ENCODE measurements around the gene CHIA.

The CHIA gene

GRCh38 chr1:111290630-111291029 lies at the start of gene CHIA:
TSS of gene CHIA (plus strand) at chr1:111290851. CDS start at chr1:111310468, 19,617 bp downstream.
- no peak for DNase-seq (ENCODE audit: low read depth)

DNA sequence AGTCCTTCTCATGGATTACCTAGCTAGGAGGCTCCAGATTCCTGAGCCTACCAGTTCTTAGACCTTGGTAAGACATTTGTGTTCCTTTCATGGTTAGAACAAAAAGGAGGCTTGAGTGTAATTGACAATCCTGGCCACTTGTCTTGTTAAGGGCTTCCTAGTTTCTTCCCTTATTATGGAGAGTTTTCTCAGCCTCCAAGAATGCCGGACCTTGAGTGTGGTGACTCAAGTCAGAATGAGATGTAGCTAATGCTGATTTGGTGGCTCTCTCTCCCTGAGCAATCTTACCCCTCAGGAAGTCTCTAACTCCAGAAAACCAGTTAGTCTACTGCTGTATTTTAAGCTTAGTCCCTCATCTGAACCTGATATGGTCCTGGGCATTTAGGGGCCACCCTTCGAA lies 48.9 kb upstream of the CHIA start:
- no peak for DNase-seq (ENCODE audit: low read depth)

DNA sequence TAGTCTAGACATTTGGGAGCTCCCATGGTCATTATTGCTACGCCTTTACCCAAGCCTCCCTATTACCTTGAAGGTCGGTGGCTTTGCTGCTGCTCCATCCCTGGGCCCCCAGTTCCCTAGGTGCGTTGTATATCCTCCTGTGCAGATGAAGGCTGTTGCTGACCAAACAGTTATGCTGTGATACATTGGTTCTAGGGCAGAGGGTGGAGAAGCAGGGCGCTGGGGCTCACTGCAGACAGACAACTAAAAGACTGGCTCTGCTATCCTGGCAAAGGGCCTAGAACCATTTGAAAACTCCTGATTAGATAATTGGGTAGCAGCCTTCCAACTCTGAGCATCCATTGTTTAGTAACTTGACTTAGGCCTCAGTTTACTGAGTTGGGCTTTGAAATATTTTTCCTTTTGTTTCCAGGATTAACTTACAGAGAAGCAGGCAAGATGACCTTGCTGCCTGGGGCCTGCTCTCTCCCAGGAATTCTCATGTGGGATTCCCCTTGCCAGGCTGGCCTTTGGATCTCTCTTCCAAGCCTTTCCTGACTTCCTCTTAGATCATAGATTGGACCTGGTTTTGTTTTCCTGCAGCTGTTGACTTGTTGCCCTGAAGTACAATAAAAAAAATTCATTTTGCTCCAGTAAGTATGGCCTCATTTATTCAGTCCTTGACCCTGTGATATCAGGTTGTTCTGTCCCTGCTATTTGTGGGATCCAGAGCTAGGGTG lies 47.7 kb upstream of the CHIA start:
- DNase-seq (ENCODE audit: low read depth), result no peak

DNA sequence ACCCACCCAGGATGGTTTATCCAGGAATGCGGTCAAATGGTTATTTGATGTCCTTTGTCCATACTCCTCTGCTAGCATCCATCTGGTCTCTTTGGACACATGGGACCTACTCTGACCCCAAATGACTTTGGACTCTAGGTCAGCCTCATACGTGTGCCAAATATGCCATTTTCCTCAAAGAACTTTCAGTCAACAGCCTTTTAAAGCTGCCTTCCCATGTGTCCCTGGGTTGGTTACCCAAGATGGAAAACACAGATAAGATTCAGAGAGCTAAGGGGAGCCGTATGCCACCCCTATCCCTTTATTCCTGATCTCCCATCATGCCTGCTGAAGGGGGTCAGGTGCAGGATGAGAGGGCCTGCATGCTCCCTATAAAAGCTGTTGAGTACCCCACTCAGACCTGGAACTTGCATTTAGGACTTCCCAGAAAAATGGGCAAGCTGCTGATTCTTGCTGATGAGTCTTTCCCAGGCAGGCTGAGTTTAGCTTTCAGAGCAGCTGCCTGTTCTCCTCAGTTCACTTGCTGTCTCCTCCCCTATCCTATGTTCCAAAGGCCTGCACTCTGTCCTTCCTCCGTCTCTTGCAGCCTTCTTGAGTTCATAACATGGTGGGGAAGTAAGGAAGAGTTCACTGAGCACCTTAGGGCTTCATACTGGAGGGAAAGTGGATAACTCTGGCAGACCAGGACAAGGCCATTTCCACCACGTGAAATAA lies 43.4 kb upstream of the CHIA start:
- DNase-seq (ENCODE audit: low read depth), result no peak

DNA sequence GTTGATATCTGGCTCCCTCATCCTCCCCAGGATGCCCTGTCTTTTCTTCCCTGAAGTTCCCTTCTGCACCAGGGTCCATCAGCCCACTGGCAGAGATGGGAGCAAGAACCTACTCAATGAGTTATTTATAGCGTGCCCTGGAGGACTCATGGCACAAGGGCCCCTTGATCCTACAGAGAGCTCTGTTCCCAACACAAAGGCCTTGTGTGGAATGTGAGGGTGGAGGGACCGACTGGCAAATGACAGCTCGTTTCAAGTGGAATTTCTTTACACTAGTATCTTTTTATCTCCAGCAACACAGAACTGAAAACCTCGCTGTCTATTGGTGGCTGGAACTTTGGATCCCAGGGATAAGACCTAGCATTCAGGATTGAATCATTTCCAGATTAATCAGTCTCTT lies 40.7 kb upstream of the CHIA start:
- no peak for DNase-seq (ENCODE audit: low read depth)

DNA sequence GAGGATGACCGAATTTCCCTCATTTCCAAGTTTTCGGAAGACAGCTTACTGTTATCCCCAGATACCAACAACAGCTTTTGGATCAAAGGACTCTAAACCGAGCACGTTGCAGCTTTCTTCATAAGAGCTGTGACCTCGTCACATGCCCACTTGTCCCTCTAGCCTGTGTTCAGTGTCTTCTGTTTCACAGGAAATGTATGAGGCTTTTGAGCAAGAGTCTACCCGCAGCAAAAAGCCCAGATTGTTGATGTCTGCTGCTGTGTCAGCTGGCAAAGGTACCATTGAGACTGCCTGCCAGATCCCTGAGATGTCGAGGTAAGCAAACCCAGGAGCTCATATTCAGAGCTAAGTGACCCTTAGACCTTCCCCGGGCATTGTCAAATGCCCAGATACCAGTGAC lies 39.1 kb upstream of the CHIA start:
- DNase-seq (ENCODE audit: low read depth), result no peak

GRCh38 chr1:111252786-111253185 lies 37.9 kb upstream of the CHIA start:
- no peak for DNase-seq (ENCODE audit: low read depth)

GRCh38 chr1:111253876-111254275 lies 36.8 kb upstream of the CHIA start:
- no peak for DNase-seq (ENCODE audit: low read depth)

DNA sequence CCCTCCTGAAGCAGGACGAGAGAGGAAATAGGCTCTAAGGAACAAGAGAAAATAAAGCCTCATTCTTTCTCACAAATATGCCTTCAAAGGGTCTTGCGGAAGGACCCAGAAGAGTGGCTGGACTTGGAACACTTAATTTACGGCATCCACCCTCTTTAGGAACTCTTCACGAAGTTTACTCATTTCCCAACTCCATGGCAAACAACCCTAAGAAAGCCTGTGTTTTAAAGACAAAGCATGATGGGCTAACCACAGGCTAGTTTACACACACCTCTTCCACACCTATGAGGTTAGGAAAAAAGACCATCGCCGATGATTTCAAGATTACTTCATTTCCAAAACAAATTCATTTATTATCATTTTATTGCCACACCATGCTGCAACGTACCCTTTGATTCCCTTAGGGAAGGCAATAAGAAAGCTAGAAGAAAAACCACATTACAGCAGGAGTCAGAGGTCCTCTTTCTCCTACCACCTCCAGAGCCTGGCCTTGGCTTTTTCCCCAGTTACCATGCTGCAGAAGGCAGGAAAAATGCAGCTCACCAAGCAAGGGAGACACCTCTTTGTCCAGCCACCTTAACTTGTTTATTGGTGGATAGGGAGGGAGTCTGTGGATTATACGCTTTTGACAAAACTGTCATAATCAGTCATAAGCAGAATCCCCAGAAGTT lies 33.5 kb upstream of the CHIA start:
- no peak for DNase-seq (ENCODE audit: low read depth)

GRCh38 chr1:111267801-111268508 lies 22.7 kb upstream of the CHIA start:
- DNase-seq (ENCODE audit: low read depth), result no peak

DNA sequence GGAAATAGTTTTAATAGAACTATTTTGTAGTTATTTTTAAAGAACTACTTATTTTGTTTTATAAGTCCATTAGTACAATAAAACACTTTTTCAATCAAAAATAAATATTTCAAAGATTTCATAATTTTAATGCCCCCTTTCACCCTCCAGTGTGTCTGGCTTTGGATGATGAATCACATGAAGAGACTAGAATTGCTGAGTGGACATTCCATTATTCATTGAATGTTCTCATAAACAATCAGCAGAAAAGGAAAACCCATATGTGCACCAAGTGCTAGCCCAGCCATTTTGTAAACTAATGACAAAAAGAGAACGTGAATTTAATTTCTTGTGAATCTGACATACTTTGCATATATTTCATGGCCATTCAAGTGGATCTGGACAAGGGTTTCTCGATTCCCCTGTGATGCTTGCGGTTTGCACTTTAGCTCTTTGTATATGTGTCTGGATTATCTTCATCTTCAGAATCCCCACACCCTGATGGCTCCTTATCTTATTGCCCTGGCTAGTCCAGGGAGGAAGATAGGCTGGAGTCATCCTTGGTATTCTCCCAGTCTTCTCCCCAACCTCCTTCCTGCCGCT lies 20.7 kb upstream of the CHIA start:
- no peak for DNase-seq (ENCODE audit: low read depth)

GRCh38 chr1:111270771-111271463 lies 19.7 kb upstream of the CHIA start:
- DNase-seq (ENCODE audit: low read depth), result no peak

DNA sequence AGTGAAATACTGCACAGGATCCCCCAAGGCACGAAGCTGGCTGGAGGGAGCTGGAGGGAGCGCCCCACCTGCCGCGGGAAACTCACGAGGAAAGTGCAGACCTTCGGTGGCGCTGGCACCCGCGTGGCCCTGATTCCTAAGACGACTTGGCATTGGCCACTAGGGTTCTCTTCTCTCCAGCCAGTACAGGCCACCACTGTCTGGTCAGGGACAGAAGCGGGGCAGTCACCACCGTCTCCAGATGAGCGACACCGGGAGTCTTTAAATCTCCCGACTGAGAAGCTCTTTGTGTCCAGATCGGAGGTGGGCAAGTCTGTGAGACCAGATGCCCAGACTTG lies 19.2 kb upstream of the CHIA start:
- no peak for DNase-seq (ENCODE audit: low read depth)

- no peak for DNase-seq (ENCODE audit: low read depth)
Observed at GRCh38 chr1:111272081-111272480, 18.6 kb upstream of the CHIA start.

DNA sequence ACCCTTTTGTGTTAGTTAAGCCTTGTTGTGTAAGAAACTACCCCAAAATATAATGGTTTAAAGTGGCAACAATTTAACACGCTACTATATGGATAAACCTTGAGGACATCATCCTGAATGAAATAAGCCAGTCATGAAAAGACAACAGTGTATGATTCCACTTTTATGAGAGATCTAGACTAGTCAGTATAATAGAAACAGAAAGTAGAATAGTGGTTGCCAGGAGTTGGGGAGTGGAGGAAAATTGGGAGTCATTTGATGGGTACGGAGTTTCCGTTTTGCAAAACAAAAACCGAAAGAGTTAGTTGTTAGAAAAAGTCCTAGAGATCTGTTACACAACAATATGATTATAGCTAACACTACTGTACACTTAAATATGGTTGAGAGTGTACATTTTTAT lies 16.0 kb upstream of the CHIA start:
- DNase-seq (ENCODE audit: low read depth), result no peak

DNA sequence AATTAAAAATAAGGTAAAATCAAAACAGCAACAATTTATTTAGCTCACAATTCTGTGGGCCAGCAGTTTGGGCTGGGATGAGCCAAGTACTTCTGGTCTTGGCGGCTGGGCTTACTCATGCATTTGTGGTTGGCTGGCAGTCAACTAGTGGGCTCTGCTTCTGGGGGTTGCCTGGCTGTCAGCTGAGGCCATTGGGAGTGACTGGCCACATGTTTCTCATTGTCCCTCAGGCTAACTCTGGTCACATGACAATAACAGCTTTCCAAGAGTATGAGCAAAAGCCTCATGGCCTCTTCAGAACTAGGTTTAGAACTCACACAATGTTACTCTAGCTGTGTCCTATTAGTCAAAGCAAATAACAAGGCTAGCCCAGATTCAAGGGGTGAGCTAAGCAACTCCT lies 15.6 kb upstream of the CHIA start:
- DNase-seq (ENCODE audit: low read depth), result peak; percentile 16

GRCh38 chr1:111275780-111276433 lies 14.7 kb upstream of the CHIA start:
- DNase-seq (ENCODE audit: low read depth), result no peak

DNA sequence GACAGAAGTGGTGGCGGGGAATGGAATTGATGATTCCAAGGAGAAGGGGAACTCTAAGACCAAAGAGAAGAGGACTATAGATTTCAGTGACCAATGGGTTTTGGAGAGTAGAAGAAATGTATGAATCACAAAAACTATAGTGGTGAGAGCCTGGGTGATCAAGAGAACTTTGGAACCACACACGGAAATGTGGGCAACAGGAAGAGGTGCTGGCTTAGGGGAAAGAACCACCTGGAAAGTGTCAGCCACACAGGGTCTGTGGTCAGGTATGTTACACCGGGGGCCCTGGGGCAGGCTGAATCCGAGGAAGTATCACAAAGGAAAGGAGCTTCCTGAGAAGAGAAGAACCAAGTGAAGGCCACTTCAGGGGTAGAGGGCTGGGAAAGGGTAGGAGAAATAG lies 11.5 kb upstream of the CHIA start:
- DNase-seq (ENCODE audit: low read depth), result no peak

GRCh38 chr1:111280267-111280666 lies 10.4 kb upstream of the CHIA start:
- DNase-seq (ENCODE audit: low read depth), result no peak

DNA sequence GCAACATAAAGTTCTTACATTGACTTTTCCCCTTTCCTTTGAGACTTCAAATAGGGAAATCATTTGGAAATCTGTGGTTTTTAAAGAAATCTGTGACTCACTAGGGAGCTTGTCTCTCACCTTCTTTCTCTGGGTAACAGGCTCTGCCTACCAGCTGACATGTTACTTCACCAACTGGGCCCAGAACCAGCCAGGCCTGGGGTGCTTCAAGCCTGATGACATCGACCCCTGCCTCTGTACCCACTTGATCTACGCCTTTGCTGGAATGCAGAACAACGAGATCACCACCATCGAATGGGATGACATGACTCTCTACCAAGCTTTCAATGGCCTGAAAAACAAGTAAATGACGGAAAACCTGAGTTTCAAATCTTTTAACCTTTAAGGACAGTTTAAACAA lies 9.2 kb upstream of the CHIA start:
- DNase-seq (ENCODE audit: low read depth), result no peak

DNA sequence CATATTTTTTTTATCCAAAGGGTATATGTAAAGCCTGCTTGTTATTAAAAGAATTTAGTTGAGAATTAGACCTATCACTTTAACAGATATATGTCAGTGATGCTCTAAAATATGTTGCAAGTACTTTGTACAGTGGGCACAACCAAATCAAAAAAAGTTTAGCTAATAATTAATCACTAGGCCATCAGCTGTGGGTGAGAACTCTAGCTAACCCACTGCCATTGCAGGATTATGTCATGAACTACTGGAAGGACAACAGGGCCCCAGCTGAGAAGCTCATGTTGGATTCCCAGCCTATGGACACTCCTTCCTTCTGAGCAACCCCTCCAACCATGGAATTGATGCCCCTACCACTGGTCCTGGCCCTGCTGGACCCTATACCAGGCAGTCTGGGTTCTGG lies 6.8 kb upstream of the CHIA start:
- DNase-seq (ENCODE audit: low read depth), result no peak

Data from activated T-helper 9 cell treated with anti-CD3 and anti-CD28 coated beads, Interleukin-2, amount 50 U/mL, for 16 hours (primary cell).